ENCODE measurements around the gene TRRAP.

The TRRAP gene

GRCh38 chr7:98878365-98879197, at the start of gene TRRAP:
Gene TRRAP (plus strand): TSS chr7:98878532. CDS start chr7:98881151, 2,619 bp downstream.
- TF ChIP-seq CTCF (IDR thresholded peaks at IDR 0.05; ENCODE audit: low read depth, low read length, missing control alignments) = peak; percentile 68
- in situ Hi-C loops (cut with HindIII; ENCODE audit: low sequenced_read_pairs) = no loop called here
- peak; percentile 32 for DNase-seq (ENCODE audit: low read depth)
- H3K4me3 ChIP-seq (ENCODE audit: low read depth, low read length) = peak within 1 kb of the TSS; percentile 96

GRCh38 chr7:98830972-98831548, 47.3 kb upstream of the TRRAP start:
- H3K4me3 ChIP-seq (ENCODE audit: low read depth, low read length) = no peak overlapping the region
- DNase-seq (ENCODE audit: low read depth) = no peak
- in situ Hi-C loops (cut with HindIII; ENCODE audit: low sequenced_read_pairs) = no loop called here
- TF ChIP-seq CTCF (IDR thresholded peaks at IDR 0.05; ENCODE audit: low read depth, low read length, missing control alignments) = no peak

GRCh38 chr7:98831641-98832221, 46.6 kb upstream of the TRRAP start:
- in situ Hi-C loops (cut with HindIII; ENCODE audit: low sequenced_read_pairs) = no loop called here
- no peak for DNase-seq (ENCODE audit: low read depth)

GRCh38 chr7:98833022-98833421, 45.3 kb upstream of the TRRAP start:
- in situ Hi-C loops (cut with HindIII; ENCODE audit: low sequenced_read_pairs) = no loop called here
- no peak for DNase-seq (ENCODE audit: low read depth)
- no peak overlapping the region for H3K4me3 ChIP-seq (ENCODE audit: low read depth, low read length)
- TF ChIP-seq CTCF (IDR thresholded peaks at IDR 0.05; ENCODE audit: low read depth, low read length, missing control alignments) = no peak

More at GRCh38 chr7:98831641-98832221, 46.6 kb upstream of the TRRAP start:
- H3K4me3 ChIP-seq (ENCODE audit: low read depth, low read length) = no peak overlapping the region
- TF ChIP-seq CTCF (IDR thresholded peaks at IDR 0.05; ENCODE audit: low read depth, low read length, missing control alignments) = peak; percentile 58

- DNase-seq (ENCODE audit: low read depth) = no peak
- H3K4me3 ChIP-seq (ENCODE audit: low read depth, low read length) = no peak overlapping the region
- in situ Hi-C loops (cut with HindIII; ENCODE audit: low sequenced_read_pairs) = no loop called here
- no peak for TF ChIP-seq CTCF (IDR thresholded peaks at IDR 0.05; ENCODE audit: low read depth, low read length, missing control alignments)
Measured at GRCh38 chr7:98834949-98835348, 43.4 kb upstream of the TRRAP start.

GRCh38 chr7:98836811-98837629, 41.3 kb upstream of the TRRAP start:
- in situ Hi-C loops (cut with HindIII; ENCODE audit: low sequenced_read_pairs) = no loop called here
- peak; percentile 32 for DNase-seq (ENCODE audit: low read depth)
- peak; percentile 80 for TF ChIP-seq CTCF (IDR thresholded peaks at IDR 0.05; ENCODE audit: low read depth, low read length, missing control alignments)
- H3K4me3 ChIP-seq (ENCODE audit: low read depth, low read length) = no peak overlapping the region

Data from astrocyte of the cerebellum (primary cell).